Measurements from ENCODE around the gene NUP62. TPM values are rescaled to one million over a fixed set of nuclear protein-coding genes. Genes with fewer than 3 reads are reported as not detected.

The NUP62 gene
- total RNA-seq, 1 experiment from 2014 or later: 85.2 TPM

DNA sequence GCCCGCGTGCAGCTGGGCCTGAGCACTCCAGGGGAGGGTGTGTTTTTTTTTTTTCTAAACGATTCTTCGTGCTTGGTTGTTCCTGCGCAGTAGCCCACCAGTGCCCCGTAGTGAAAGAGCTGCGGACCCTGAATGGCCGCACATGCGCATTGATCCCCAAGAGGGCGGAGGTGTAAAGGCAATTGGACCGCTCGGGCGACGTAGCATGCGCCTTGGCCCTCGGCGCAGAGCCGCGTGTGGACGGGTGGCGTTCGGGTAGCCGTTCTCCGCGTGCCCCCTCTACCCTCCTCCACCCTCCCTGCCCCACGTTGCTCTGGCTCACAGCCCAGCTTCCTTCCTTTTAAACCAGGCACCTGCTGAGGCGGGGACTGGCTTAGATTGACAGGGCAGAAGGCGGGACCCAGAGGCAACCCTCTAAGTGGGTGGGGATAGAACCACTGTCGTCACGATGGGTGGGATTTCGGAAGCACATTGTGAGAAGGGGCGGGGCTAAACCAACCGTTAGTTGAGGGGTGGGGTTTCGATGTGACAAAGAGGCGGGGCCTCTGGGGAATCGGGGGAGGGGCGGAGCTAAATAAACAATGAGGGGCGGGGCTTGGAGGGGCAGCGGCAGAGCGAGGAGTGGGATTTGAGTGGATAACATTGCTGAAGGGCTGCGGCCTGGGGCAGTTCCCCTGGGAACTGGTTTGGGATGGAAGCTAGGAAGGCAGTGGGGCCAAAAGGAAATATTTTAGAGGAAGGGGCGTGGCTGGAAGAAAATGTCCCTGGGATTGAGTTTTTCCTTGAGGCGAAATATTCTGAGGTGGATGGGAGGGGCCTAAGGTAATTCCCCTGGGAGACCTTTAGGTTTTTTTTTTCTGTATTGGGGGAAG, 543 bp upstream of the NUP62 start:
- peak overlapping the region; percentile 99 for H3K27ac ChIP-seq (ENCODE audit: low read depth, low read length)
- H3K4me3 ChIP-seq (replicated peaks in 1 of 2; ENCODE audit: low read depth in 1 of 2, low read length in 2 of 2): peak overlapping the region; percentile 58 to 97
- ChIA-PET RAD21 (ENCODE audit: low non-redundant PET in 1 of 2, low total read pairs in 2 of 2, uncharacterized antibody in 2 of 2, unreplicated experiment in 2 of 2) (interaction anchor here in 1 of 2 experiments (1.1 kb wide), 1 partner anchor 65 kb away, joined by 4 read pairs; no protein-coding TSS in a partner anchor), POLR2A (interaction anchor here (0.6 to 1.8 kb wide), 12 partner anchors 12 to 970 kb away, joined by 3 to 12 read pairs (median 4); no protein-coding TSS in a partner anchor), CTCF (interaction anchor here (0.8 to 1.6 kb wide), 2 partner anchors 125 to 206 kb away, joined by 3 to 7 read pairs; no protein-coding TSS in a partner anchor)
- peaks cover 6 to 29% of the 10 kb centered on the region in 2 experiments; a peak in 3 of 4 replicates for H3K36me3 ChIP-seq (ENCODE audit: control insufficient read depth in 1 of 2, insufficient read depth in 2 of 2, low read length in 2 of 2)
- DNase-seq (ENCODE audit: low read depth, low spot score) (peak; percentile 98), ATAC-seq (peak; percentile 88)
- H3K4me1 ChIP-seq (ENCODE audit: control insufficient read depth in 1 of 2, insufficient read depth in 2 of 2, low read length in 2 of 2): peaks cover 11 to 29% of the 10 kb centered on the region in 2 experiments; a peak in 3 of 4 replicates
- no peaks in the 10 kb centered on the region for H3K27me3 ChIP-seq (ENCODE audit: insufficient read depth, low read length)
- H2AFZ ChIP-seq (ENCODE audit: low read depth, low read length, poor library complexity, severe bottlenecking): no peak overlapping the region
- no peaks in the 10 kb centered on the region for H4K20me1 ChIP-seq (ENCODE audit: insufficient read depth)
- H3K79me2 ChIP-seq (ENCODE audit: insufficient read depth, low read length): peaks cover 51% of the 10 kb centered on the region
- H3K9ac ChIP-seq (ENCODE audit: low read length): peak overlapping the region; percentile 82
- BruUV-seq (replicated peaks): no TSS peak
- H3K9me2 ChIP-seq (ENCODE audit: insufficient read depth): no peaks in the 10 kb centered on the region
- H3K4me2 ChIP-seq (ENCODE audit: low read length): peak overlapping the region; percentile 100
- H3K9me3 ChIP-seq (ENCODE audit: control insufficient read depth in 1 of 2, insufficient read depth in 1 of 2, low read depth in 1 of 2, low read length in 2 of 2): no peaks in the 10 kb centered on the region
- intact Hi-C loops (cut with micrococcal nuclease): no loop called here
- TF ChIP-seq POLR2A (IDR thresholded peaks at IDR 0.05; ENCODE audit: borderline replicate concordance, extremely low read depth, insufficient read depth, insufficient read length): peak; percentile 77
- peak; percentile 76 for TF ChIP-seq SP1 (IDR thresholded peaks at IDR 0.05; ENCODE audit: low read depth)
- no peak for TF ChIP-seq ATF3 (IDR thresholded peaks at IDR 0.05)
- TF ChIP-seq SRF (IDR thresholded peaks at IDR 0.05; ENCODE audit: low read depth): no peak
- no peak for TF ChIP-seq JUND (IDR thresholded peaks at IDR 0.05)
- no peak for TF ChIP-seq EZH2 (IDR thresholded peaks at IDR 0.05)
- TF ChIP-seq TCF7L2 (IDR thresholded peaks at IDR 0.05; ENCODE audit: borderline replicate concordance, extremely low read depth, insufficient read depth, insufficient read length): peak; percentile 33
- no peak for TF ChIP-seq EZH2phosphoT487 (IDR thresholded peaks at IDR 0.05; ENCODE audit: borderline replicate concordance)
- TF ChIP-seq, protein P1, sequence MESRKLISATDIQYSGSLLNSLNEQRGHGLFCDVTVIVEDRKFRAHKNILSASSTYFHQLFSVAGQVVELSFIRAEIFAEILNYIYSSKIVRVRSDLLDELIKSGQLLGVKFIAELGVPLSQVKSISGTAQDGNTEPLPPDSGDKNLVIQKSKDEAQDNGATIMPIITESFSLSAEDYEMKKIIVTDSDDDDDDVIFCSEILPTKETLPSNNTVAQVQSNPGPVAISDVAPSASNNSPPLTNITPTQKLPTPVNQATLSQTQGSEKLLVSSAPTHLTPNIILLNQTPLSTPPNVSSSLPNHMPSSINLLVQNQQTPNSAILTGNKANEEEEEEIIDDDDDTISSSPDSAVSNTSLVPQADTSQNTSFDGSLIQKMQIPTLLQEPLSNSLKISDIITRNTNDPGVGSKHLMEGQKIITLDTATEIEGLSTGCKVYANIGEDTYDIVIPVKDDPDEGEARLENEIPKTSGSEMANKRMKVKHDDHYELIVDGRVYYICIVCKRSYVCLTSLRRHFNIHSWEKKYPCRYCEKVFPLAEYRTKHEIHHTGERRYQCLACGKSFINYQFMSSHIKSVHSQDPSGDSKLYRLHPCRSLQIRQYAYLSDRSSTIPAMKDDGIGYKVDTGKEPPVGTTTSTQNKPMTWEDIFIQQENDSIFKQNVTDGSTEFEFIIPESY (IDR thresholded peaks at IDR 0.05; ENCODE audit: extremely low read depth, insufficient replicate concordance, low read length): no peak
- TF ChIP-seq CEBPB (IDR thresholded peaks at IDR 0.05; ENCODE audit: low read depth): no peak
- peak; percentile 90; the same call in 1 of the 2 replicates for TF ChIP-seq MAX (IDR thresholded peaks at IDR 0.05)
- no peak for TF ChIP-seq CTCF (IDR thresholded peaks at IDR 0.05 in 2 of 3, conservative IDR thresholded peaks at IDR 0.05 in 1 of 3; ENCODE audit: borderline replicate concordance in 1 of 3, insufficient read depth in 1 of 3, low read depth in 2 of 3, low read length in 2 of 3)
- TF ChIP-seq YY1 (IDR thresholded peaks at IDR 0.05; ENCODE audit: extremely low read depth, insufficient replicate concordance, low read depth, low read length): peak; percentile 30
- TF ChIP-seq ELF1 (IDR thresholded peaks at IDR 0.05; ENCODE audit: borderline replicate concordance, low read depth): no peak
- 0 out of 2 replicates have a peak, but pooled peaks have one; percentile 43 for TF ChIP-seq SIN3A (IDR thresholded peaks at IDR 0.05; ENCODE audit: low read depth)
- TF ChIP-seq ZFX (IDR thresholded peaks at IDR 0.05): no peak
- no peak for TF ChIP-seq EGR1 (IDR thresholded peaks at IDR 0.05; ENCODE audit: low read depth)
- peak; percentile 45; the same call in 1 of the 2 replicates for TF ChIP-seq POLR2AphosphoS5 (IDR thresholded peaks at IDR 0.05; ENCODE audit: low read depth, low read length)
- TF ChIP-seq FOSL1 (IDR thresholded peaks at IDR 0.05; ENCODE audit: low read depth): no peak
- no peak for TF ChIP-seq CBX3 (IDR thresholded peaks at IDR 0.05; ENCODE audit: low read depth)
